Activated T-helper 1 cell treated with anti-CD3 and anti-CD28 coated beads, Interleukin-2, amount 50 U/mL, for 16 hours (primary cell): ENCODE results near the gene CACNA1C.

Source experiments
- DNase-seq, 2 donors: peaks; one replicate each; pipeline ENCODE4 v3.0.0-alpha.2; 2020; ENCODE audit warnings: low read depth in 1 of 2, low spot score in 1 of 2

The CACNA1C gene

DNA sequence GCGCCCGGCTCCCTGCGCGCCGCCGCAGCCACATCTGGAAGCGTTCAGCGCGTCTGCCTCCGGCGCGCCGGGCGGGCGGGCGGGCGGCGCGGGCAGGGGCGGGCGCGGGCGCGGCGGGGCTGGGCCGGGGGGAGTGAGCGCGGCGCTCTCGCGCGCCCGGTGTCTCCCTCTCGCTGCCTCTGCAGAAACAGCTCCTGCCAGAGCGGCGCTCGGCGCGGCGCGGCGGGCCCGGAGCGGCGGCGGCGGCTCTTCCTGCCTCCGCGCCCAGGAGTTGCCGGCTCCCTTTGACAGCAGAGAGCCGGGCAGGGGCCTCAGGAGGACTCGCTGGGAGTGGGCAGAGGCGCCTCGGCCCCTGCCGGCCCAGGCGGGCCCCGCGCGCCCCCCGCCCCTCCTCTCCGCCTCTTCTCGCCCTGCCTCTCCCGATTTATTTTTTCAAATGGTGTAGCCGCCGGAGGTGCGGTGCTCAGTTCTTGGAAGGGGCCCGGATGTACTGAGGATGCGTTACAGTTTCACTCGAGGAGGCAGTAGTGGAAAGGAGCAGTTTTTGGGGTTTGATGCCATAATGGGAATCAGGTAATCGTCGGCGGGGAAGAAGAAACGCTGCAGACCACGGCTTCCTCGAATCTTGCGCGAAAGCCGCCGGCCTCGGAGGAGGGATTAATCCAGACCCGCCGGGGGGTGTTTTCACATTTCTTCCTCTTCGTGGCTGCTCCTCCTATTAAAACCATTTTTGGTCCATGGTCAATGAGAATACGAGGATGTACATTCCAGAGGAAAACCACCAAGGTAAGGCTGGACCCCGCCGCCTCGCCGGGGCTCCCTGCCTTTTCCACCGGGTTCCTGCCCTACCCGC, at the start of gene CACNA1C:
Gene CACNA1C (plus strand): TSS at position 162 of the 853 bp plus-strand sequence. CDS start 576 bp downstream, at position 738.
- no peak for DNase-seq

DNA sequence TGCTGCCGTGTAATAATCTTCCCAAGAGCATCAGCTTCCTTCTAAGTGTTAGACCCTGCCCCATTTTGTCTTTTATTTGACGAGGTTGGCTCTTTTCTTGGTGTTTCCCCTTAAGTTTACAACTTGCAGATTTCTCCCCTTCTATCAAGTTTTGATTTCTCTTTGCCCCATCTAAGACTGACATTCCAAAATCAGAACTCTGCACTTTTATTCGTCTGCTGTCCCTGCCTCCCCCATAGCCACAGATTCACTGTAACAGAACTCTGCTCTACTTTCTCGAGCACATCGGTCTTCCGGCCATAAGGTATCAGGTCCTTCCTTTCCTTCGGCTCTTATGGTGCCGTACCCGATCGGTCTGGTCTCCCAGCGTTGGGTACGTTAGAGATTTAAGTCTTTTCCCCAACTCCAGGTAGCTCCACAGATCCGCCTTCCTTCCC, 49.1 kb upstream of the CACNA1C start:
- DNase-seq: no peak

DNA sequence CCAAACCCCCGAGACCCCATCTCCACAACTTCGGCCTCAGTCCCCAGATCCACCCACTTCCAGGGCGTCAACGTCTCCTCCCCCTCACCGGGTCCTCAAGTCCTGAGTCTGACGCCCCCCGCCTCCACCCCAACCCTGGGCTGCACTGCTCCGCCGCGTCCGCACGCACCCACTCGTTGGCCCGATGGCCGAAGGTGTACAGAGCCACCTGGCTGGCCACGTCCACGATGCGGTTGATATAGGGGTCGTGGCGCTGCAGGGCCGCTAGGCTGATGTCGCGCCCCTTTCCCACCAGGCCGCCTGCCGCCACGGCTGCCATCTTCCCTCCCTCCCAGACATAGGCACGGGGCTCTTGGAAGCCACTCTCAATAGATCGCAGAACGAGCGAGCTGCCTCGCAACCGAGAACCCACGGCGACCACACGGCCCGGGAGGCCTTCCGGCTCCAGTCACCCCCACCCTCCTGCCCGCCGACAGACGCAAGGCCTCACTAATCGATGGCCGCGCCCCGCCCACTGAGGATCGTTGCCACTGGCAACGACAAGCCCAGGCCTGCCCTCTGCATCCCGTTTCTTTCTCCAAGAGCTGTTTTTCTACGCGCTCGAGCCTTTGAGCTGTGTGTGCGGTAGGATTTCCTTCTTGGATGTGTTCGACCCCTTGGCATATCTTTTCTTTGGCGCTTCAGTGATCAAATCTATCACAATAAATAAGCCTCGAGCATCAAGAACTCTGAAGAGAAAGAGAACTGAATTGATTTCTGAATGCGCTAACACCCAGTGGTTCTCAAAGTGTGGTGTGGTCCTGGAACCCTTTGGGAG, 48.5 kb upstream of the CACNA1C start, which contains the start of gene DCP1B:
Gene DCP1B (minus strand): TSS at position 345 of the 817 bp plus-strand sequence. CDS start 26 bp downstream, at position 319.
- peak; percentile 87 for DNase-seq

DNA sequence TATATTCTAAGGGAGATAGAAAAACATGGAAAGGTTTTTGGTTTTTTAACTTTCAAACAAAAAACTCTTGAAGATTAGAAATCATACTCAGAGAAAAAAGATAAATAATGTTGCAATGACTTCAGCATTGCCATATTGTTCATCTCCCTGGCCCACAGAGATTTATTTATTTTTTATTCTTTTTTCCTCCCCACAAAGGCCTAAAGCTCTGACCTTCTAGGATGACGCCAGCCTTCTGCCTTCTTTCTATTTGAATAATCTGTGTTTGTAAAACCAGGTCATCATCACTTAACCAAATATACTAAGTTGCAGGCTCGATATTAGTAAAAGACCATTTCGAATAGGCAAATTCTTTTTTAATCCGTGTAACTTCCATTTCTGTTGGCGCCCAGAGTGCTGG, 44.1 kb upstream of the CACNA1C start:
- DNase-seq: no peak

DNA sequence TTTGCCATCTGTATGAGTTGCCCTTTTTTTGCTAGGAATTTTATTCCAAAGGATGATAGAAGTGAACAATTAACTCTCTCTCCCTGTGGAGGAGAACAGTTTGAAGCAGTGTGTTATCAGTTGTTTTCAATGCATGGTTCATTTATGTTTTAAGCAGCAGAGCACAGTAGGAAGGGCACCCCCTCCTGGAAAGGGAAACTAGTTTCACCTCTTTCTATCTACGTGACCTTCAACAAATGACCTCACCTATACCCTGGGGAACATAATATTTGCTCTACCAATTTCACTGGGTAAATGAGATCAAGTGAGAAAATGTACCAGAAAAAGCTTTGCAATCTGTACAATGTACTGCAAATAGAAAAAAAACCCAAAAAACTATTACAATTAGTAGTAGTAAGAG, 43.2 kb upstream of the CACNA1C start:
- DNase-seq: no peak

- no peak for DNase-seq
These were observed 40.9 kb upstream of the CACNA1C start for GRCh38 chr12:2011643-2012607.

GRCh38 chr12:2013086-2013485, 39.7 kb upstream of the CACNA1C start:
- no peak for DNase-seq

GRCh38 chr12:2013527-2014223, 39.1 kb upstream of the CACNA1C start:
- no peak for DNase-seq

- no peak for DNase-seq
These were observed 38.6 kb upstream of the CACNA1C start for GRCh38 chr12:2014231-2014630.

DNA sequence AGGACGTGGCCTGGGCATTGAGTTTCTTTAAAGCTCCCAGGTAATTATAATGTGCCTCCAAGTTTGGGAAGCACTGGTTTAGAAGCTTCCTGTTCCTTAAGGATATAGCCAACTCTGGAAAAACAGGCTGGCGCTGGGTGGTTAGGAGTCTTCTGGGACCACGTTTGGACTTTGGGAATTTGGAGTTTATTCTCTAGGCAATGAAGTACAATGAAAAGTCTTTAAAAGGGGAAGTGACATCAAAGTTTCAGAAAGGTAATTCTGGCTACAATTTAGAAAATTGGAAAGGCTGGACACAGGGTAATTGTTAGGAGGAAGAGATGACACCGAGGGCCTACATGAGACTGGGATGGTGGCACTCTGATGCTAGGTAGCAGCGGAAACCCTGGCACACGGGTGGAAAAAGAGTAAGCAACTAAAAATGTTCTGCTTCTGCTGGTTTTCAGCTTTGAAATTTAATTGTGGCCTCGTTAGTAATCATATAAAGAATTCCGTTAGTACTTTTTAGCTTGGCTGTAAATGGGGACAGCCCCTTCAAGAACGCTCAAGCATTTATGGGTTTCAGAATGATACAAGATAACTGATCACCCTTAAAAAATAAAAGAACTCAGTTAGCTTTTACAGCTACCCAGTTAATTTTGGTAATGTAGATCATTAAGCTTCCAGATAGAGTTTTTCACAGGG, 35.8 kb upstream of the CACNA1C start:
- no peak for DNase-seq

- no peak for DNase-seq
These were observed 35.0 kb upstream of the CACNA1C start for GRCh38 chr12:2017546-2018337.

DNA sequence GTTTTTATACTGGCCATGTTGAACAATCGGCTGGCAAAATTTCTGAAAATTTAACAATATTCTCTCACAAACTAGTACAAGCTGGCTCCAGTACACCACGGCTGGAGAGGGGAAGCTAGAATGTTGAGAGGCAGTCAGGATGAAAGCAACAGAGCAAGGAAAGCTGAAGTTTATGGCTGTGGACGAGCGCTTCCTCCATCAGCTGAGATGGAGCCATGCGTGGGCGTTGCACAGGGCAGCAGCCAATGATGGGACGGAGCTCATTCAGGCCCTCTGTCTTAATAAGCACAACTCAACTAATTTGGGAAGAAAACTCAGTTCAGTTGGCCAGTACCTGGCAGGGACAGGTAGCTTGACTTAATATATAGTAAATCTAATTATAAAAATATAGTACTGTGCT, 34.4 kb upstream of the CACNA1C start:
- DNase-seq: no peak

GRCh38 chr12:2019126-2019525, 33.7 kb upstream of the CACNA1C start:
- no peak for DNase-seq

DNA sequence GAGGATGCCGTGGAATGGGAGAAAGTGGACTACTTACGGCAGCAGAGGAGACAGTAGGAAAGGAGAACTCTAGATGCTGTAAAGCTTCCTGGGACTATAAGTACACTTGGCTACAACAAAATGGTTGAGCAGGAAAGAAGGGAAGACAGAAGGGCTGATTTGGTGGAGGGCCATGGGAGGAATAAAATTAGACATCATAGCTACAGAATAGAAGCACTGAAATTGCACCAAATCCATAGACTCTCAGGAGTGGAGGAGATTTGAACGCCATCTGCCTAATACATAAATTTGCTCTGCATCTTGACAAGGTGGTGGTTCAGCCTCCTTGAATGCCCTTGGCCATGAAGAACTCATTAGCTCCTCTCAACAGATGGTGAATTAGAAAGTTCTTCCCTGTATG, 32.3 kb upstream of the CACNA1C start:
- no peak for DNase-seq

DNA sequence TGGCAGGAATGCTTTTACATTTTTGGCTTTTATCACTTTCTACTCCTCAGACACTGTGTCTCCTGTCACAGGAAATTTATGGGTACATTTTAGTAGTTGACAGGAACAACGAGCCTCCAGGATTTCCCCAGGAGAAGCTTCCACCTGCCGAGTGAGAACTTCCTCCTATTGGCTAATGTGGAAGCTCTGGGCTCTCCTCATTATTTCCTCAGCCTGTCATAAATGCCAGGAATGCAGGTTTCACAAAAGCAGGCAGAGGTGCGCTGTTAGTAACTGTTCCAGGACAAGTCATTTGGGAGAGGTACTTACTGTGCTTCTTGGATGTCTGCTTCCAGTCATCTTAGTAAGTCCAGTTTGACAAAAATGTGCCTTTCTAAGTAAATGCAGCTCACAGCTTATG, 29.4 kb upstream of the CACNA1C start:
- DNase-seq: no peak

- DNase-seq: no peak
These were observed 25.4 kb upstream of the CACNA1C start for GRCh38 chr12:2027351-2027750.

DNA sequence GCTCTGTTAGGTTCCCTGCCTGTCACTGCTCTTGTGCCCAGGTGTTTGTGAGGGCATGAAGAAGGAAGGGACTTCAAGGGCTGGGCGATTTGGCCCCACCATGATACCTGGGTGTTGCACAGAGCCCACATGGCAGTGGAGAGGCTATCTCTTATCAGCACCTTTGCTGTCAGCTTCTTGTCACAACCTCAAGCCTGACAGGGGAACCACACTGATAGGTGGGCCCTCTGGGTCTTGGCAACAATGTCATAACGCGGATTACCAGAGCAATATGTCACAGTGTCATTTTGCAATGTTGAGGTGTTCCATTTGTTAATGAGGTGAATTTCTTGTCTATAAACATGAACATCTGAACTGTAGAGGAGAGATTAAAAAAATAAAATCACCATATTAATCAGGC, 22.9 kb upstream of the CACNA1C start:
- no peak for DNase-seq

DNA sequence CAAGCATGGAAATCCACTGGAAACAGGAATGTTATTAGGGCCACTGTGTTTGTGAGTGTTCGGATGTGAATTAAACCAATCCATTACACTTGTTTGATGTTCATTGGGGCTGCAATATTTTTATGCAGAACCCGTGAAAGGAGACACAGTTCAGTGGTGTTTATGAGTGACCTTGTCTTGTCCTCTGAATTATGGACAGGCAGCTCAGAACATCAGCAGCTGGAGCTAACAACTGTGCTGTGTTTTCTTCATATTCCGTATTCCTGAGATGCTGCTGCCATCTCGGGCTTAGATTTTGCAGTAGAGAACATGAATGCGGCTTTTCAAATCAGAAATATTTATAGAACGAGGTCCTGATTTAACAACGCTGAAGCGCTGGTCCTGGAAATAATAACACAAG, 20.3 kb upstream of the CACNA1C start:
- no peak for DNase-seq
